Measurements from ENCODE around the gene DPM2.

The DPM2 gene

DNA sequence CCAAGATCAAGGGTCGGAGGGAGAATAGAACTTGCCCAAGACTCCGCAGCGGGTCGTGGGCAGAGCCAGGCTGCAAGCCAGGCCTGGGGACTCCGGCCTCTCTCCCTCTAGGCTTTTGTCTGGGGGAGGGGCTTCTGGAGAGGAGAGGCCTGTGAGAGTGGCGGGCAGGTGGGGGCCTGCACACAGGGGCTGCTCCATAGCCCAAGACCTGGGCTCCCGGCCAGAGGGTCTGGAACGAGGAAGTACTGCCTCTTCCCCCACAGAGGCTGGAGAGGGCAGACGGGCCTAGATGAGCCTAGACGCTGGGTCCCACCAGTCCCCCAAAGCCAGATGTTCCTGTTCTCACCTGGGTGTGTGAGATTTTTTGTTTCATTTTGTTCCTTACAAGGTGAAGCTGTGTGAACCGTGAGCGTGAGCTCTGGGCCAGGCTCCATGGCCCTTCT lies 33.1 kb downstream of the DPM2 start:
- ChIA-PET POLR2A (no interaction called here), CTCF (interaction anchor here (1.1 kb wide), 1 partner anchor 170 kb away, joined by 3 read pairs; the partner anchor contains the start of gene TOR2A)
- TF ChIP-seq, protein P1, sequence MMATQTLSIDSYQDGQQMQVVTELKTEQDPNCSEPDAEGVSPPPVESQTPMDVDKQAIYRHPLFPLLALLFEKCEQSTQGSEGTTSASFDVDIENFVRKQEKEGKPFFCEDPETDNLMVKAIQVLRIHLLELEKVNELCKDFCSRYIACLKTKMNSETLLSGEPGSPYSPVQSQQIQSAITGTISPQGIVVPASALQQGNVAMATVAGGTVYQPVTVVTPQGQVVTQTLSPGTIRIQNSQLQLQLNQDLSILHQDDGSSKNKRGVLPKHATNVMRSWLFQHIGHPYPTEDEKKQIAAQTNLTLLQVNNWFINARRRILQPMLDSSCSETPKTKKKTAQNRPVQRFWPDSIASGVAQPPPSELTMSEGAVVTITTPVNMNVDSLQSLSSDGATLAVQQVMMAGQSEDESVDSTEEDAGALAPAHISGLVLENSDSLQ (IDR thresholded peaks at IDR 0.05), result no peak
- no peak for TF ChIP-seq TARDBP (IDR thresholded peaks at IDR 0.05)
- no peak for TF ChIP-seq SUZ12 (IDR thresholded peaks at IDR 0.05)
- TF ChIP-seq FOXA1 (IDR thresholded peaks at IDR 0.05), result no peak
- no peak for TF ChIP-seq BHLHE40 (IDR thresholded peaks at IDR 0.05; ENCODE audit: borderline replicate concordance)
- no peak for TF ChIP-seq SP1 (IDR thresholded peaks at IDR 0.05)
- no peak for TF ChIP-seq CTBP1 (IDR thresholded peaks at IDR 0.05; ENCODE audit: borderline replicate concordance)
- TF ChIP-seq ELF4 (IDR thresholded peaks at IDR 0.05), result no peak
- TF ChIP-seq ARNT (IDR thresholded peaks at IDR 0.05), result no peak
- TF ChIP-seq L3MBTL2 (conservative IDR thresholded peaks at IDR 0.05), result no peak
- DNase-seq (ENCODE audit: extremely low spot score), result no peak

DNA sequence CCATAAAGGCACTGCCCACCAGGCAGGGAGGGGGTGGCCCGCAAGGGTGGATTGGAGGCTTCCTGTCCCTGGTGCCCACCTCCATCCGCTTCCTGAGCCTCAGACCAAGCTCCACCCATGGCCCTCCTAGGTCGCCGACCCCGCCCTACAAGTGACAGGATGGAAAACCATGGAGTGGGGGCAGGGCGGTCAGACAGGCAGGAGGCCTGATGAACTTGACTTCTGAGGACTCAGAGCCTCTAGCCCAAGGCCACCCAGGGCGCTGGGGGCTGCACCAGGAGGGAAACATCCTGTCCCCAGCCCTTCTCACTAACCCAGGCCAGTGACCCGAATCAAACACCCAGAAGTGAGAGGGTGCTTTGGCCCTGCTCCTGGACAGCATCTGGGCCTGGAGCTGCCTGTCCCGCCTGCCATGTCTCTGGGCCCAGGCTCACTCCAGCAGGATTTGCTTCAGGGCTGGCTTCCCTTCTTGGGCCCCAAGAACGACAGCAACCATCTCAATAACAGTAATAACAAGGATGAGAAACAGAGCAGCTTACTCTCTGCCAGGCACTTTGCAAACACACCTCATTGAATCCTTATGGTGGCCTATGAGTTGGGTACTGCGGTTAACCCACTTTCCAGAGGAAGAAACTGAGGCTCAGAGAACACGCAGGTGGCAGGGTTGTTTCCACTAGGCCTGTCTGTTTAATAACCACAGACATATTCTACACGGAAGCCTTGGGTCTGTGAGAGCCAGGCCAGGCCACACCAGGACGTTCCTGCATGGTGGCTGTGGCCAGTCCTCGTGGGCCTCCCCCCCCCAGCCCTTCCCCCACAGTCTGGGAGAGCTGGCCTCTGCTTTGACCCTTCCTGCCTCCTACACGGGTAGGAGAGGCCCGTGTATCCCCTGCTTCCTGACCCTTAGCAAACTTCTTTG lies 33.8 kb downstream of the DPM2 start:
- ChIA-PET CTCF (interaction anchor here (1.1 kb wide), 1 partner anchor 169 kb away, joined by 3 read pairs; the partner anchor contains the start of gene TOR2A), POLR2A (no interaction called here)
- DNase-seq (ENCODE audit: extremely low spot score), result no peak
- TF ChIP-seq, protein P1 (IDR thresholded peaks at IDR 0.05), result no peak
- TF ChIP-seq HDGF (IDR thresholded peaks at IDR 0.05; ENCODE audit: borderline replicate concordance), result 0 out of 2 replicates have a peak, but pooled peaks have one; percentile 27

DNA sequence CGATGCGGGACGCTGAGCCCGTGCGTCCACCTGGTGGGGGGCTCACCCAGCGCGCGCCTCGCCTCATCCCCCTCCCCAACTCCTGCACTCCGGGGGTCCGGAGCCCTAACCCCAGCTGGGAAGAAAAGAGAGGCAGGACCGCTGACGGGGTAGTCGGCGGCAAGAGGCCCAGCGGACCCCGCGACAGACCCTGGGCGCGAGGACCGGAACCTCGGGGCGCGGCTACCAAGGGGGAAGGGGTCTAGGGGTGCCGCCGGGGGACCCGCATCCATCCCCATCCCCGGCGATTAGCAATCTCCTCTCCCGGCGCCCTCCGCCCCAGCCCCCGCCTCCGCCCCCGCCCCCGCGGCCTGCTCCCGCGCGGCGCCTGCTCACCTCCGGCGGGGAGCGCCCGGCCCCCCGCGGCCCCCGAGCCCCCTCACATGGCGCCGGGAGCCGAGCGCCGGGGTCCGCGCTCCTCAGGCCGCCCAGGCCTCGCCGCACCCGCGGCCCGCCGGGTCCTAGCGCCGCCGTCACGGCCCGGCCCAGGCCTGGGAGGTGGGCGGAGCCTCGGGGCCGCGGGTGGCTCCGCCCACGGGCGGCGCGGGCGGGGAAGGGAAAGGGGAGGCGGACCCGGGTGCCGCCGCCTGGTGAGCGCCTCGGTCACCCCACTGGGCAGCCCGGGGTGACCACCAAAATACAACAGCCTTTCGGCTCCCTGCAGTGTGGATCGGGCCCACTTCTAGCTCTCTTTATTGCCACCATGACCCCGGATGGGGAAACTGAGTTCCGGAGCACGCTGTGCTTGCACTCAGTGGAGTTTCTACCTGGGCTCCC lies 38.3 kb downstream of the DPM2 start, which contains the start of gene ST6GALNAC6:
Gene ST6GALNAC6 (minus strand): TSS at position 476 of the 816 bp plus-strand sequence. CDS start 1,622 bp downstream, outside the sequence.
- CTCF ChIA-PET, result interaction anchor here (0.7 kb wide), 1 partner anchor 72 kb away, joined by 3 read pairs; no protein-coding TSS in a partner anchor
- POLR2A ChIA-PET, result interaction anchor here (0.9 to 1.7 kb wide), 8 partner anchors 9 to 272 kb away, joined by 3 to 6 read pairs (median 3); partner anchors contain the start of gene ST6GALNAC4
- TF ChIP-seq, protein P1 (IDR thresholded peaks at IDR 0.05), result no peak
- TF ChIP-seq FOXA1 (IDR thresholded peaks at IDR 0.05), result no peak
- TF ChIP-seq CTBP1 (IDR thresholded peaks at IDR 0.05; ENCODE audit: borderline replicate concordance), result no peak
- TF ChIP-seq TARDBP (IDR thresholded peaks at IDR 0.05), result no peak
- TF ChIP-seq FOXM1 (IDR thresholded peaks at IDR 0.05; ENCODE audit: borderline replicate concordance), result peak; percentile 73; the same call in 1 of the 2 replicates
- no peak for TF ChIP-seq BHLHE40 (IDR thresholded peaks at IDR 0.05; ENCODE audit: borderline replicate concordance)
- TF ChIP-seq SP1 (IDR thresholded peaks at IDR 0.05), result no peak
- TF ChIP-seq HDGF (IDR thresholded peaks at IDR 0.05; ENCODE audit: borderline replicate concordance), result no peak
- peak; percentile 31; the same call in 1 of the 2 replicates for TF ChIP-seq ARNT (IDR thresholded peaks at IDR 0.05)
- TF ChIP-seq LEF1 (IDR thresholded peaks at IDR 0.05; ENCODE audit: borderline replicate concordance), result no peak
- peak; percentile 94 for DNase-seq (ENCODE audit: extremely low spot score)

DNA sequence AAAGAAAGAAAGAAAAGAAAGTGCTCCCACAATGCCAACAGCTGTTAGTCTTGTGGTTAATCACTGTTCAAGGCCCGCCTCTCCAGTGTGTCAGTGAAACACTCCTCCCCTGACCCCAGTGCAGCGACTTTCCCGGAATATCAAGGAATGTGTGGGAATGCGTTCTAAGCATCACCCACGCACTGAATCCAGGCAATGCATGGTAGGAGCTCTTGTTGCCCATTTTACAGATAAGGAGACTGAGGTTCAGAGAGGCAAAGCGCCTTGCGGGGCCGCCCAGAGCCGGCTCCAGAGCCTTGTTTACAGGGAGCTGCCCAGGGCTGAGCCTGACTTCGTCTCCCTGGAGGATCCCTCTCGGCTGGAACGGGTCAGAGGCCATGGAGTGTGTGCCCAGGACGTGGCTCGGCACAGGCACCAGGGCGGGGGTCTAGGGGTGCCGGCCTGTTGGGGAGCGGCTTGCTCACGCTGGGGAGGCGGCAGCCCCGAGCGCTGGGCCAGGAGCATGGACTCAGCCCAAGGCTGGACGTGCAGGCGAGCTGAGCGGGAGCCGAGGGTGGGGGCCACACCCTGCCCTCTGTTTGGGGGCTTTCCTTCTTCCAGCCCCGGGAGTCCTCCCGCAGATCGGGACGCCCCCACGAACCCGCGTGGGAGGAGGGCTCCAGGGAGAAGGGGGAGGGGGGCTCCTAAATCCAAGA lies 39.1 kb downstream of the DPM2 start:
- DNase-seq (ENCODE audit: extremely low spot score), result peak; percentile 49
- ChIA-PET CTCF (interaction anchor here (0.6 to 0.7 kb wide), 3 partner anchors 20 to 1022 kb away, joined by 3 read pairs; no protein-coding TSS in a partner anchor), POLR2A (interaction anchor here (0.9 to 1.7 kb wide), 9 partner anchors 9 to 271 kb away, joined by 3 to 6 read pairs (median 3); partner anchors contain the start of gene ST6GALNAC4)
- TF ChIP-seq, protein P1 (IDR thresholded peaks at IDR 0.05), result 0 out of 2 replicates have a peak, but pooled peaks have one; percentile 38
- TF ChIP-seq FOXM1 (IDR thresholded peaks at IDR 0.05; ENCODE audit: borderline replicate concordance) (no peak; the same call in 1 of the 2 replicates), TARDBP (IDR thresholded peaks at IDR 0.05) (0 out of 2 replicates have a peak, but pooled peaks have one; percentile 33)

DNA sequence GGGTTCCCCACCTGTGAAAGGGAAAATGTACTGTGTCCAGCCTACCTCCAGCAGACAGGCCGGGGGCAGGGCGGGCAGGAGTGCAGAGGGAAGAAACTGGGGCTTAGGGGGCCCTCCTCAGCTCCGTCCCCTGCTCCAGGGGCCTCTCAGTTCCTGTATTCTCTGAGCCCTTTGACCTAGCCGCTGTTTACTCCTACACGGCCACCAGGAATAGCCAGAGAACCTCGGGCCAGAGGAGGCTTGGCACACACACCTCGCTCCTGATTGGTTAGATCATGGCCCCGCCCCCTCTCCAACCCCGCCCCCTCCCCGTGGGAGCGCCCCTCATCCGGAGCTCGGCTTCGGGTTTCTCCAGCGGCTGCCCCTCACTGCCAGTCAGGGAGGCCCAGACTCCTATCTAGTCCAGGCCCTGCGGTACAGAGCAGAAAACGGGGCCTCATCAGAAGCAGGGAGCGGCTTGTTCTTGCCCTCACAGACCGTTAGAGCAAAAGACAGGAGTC lies 40.4 kb downstream of the DPM2 start:
- no peak for TF ChIP-seq CTBP1 (IDR thresholded peaks at IDR 0.05; ENCODE audit: borderline replicate concordance)
- no peak for TF ChIP-seq BHLHE40 (IDR thresholded peaks at IDR 0.05; ENCODE audit: borderline replicate concordance)
- TF ChIP-seq LEF1 (IDR thresholded peaks at IDR 0.05; ENCODE audit: borderline replicate concordance), result no peak
- no peak for TF ChIP-seq SUZ12 (IDR thresholded peaks at IDR 0.05)
- no peak for TF ChIP-seq FOXK2 (IDR thresholded peaks at IDR 0.05)
- no peak for TF ChIP-seq FOXM1 (IDR thresholded peaks at IDR 0.05; ENCODE audit: borderline replicate concordance)
- no peak for TF ChIP-seq NFRKB (IDR thresholded peaks at IDR 0.05)
- no peak for TF ChIP-seq L3MBTL2 (conservative IDR thresholded peaks at IDR 0.05)
- TF ChIP-seq ARNT (IDR thresholded peaks at IDR 0.05), result no peak
- TF ChIP-seq HDGF (IDR thresholded peaks at IDR 0.05; ENCODE audit: borderline replicate concordance), result no peak
- no peak for TF ChIP-seq ZNF384 (IDR thresholded peaks at IDR 0.05)
- TF ChIP-seq TARDBP (IDR thresholded peaks at IDR 0.05), result no peak
- TF ChIP-seq, protein P1 (IDR thresholded peaks at IDR 0.05), result no peak
- TF ChIP-seq SP1 (IDR thresholded peaks at IDR 0.05), result no peak
- TF ChIP-seq FOXA1 (IDR thresholded peaks at IDR 0.05), result no peak
- TF ChIP-seq ELF4 (IDR thresholded peaks at IDR 0.05), result no peak
- ChIA-PET POLR2A (interaction anchor here (0.6 to 1.5 kb wide), 5 partner anchors 9 to 25 kb away, joined by 3 to 8 read pairs (median 4); partner anchors contain the start of gene ST6GALNAC4), CTCF (interaction anchor here (0.6 kb wide), 1 partner anchor 132 kb away, joined by 3 read pairs; no protein-coding TSS in a partner anchor)
- DNase-seq (ENCODE audit: extremely low spot score), result peak; percentile 81

Measured in HEK293T (cell line).